Subcutaneous adipose tissue (tissue), 4 donors: ENCODE results near the gene PALS2. TPM values are rescaled to one million over a fixed set of nuclear protein-coding genes. Genes with fewer than 3 reads are reported as not detected.

Experiments
- CTCF ChIP-seq: fragments of 450-650 bp; IDR thresholded peaks from one replicate; pipeline ENCODE4 v1.5.1; 2016; ENCODE audit warnings: low read depth, mild to moderate bottlenecking, control low read depth, antibody characterized with exemption, moderate library complexity
- total RNA-seq, 4 donors: library from RNA; depleted of rRNA; stranded (reverse); fragments of >200 nt; gene quantifications; one replicate each; pipeline ENCODE4 v1.1.0, GENCODE V29; 2016

The PALS2 gene
- total RNA-seq, 4 donors from 2014 or later: 7.3 to 30.8 (median 17.6) TPM

GRCh38 chr7:24573554-24574338 is 494 bp downstream of the PALS2 start:
- no peak for TF ChIP-seq CTCF

- TF ChIP-seq CTCF: no peak
Measured at GRCh38 chr7:24574386-24574785, 1.1 kb downstream of the PALS2 start.

- TF ChIP-seq CTCF: no peak
Measured at GRCh38 chr7:24574950-24575349, 1.7 kb downstream of the PALS2 start.

GRCh38 chr7:24576171-24577025 is 3.1 kb downstream of the PALS2 start:
- no peak for TF ChIP-seq CTCF

GRCh38 chr7:24578052-24578451 is 4.8 kb downstream of the PALS2 start:
- TF ChIP-seq CTCF: no peak

GRCh38 chr7:24580283-24580946 is 7.2 kb downstream of the PALS2 start:
- TF ChIP-seq CTCF: no peak

- no peak for TF ChIP-seq CTCF
Measured at GRCh38 chr7:24582166-24582565, 8.9 kb downstream of the PALS2 start.
